Measurements from ENCODE around the gene EIF4EBP2.

DNA sequence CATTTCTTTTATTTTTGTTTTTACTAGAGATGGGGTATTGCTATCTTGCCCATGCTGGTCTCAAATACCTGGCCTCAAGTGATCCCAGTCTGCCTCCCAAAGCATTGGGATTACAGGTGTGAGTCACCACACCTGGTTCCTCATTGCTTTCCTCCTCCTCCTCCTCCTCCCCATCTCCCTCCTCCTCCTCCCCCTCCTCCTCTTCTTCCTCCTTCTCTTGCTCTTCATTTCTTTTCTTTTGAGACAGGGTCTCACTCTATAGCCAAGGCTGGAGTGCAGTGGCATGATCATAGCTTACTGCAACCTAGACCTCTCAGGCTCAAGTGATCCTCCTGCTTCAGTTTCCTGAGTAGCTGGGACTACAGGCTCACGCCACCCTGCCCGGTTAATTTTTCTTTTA, 43.7 kb upstream of the EIF4EBP2 start:
- TF ChIP-seq CTCF (conservative IDR thresholded peaks at IDR 0.05) (no peak), EZH2 (IDR thresholded peaks at IDR 0.05; ENCODE audit: low read depth) (no peak)
